Measurements from ENCODE around the gene SLC35F4. TPM values are rescaled to one million over a fixed set of nuclear protein-coding genes. Genes with fewer than 3 reads are reported as not detected.

The SLC35F4 gene
- total RNA-seq, 1 donor from 2014 or later = not detected

DNA sequence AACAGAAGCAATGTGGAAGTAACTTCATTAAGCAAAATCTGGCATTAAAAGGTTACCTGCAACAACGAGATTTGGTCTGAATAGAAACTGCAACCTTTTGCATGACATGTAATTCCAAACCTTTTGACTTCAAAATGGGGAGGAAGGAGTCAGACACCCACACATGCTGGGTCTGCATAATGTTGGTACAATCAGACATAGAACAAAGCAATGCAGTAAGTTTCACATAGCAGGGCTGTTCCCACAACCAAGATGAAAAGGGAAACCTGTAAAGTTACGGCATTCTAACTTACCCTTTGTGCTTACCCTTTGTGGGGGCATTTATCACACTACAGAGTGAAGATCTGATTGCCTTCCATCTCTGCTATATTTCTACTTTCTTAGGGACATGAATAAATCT, 10.1 kb upstream of the SLC35F4 start:
- no peaks in the 10 kb centered on the region for H3K27me3 Mint-ChIP-seq (ENCODE audit: unreplicated experiment)
- H3K9me3 Mint-ChIP-seq (ENCODE audit: unreplicated experiment) = no peaks in the 10 kb centered on the region
- no peak overlapping the region for H3K27ac Mint-ChIP-seq (ENCODE audit: unreplicated experiment)
- no peak overlapping the region for H3K4me3 Mint-ChIP-seq (ENCODE audit: unreplicated experiment)
- no peaks in the 10 kb centered on the region for H3K4me1 Mint-ChIP-seq (ENCODE audit: low read depth, unreplicated experiment)
- TF ChIP-seq, protein P1, sequence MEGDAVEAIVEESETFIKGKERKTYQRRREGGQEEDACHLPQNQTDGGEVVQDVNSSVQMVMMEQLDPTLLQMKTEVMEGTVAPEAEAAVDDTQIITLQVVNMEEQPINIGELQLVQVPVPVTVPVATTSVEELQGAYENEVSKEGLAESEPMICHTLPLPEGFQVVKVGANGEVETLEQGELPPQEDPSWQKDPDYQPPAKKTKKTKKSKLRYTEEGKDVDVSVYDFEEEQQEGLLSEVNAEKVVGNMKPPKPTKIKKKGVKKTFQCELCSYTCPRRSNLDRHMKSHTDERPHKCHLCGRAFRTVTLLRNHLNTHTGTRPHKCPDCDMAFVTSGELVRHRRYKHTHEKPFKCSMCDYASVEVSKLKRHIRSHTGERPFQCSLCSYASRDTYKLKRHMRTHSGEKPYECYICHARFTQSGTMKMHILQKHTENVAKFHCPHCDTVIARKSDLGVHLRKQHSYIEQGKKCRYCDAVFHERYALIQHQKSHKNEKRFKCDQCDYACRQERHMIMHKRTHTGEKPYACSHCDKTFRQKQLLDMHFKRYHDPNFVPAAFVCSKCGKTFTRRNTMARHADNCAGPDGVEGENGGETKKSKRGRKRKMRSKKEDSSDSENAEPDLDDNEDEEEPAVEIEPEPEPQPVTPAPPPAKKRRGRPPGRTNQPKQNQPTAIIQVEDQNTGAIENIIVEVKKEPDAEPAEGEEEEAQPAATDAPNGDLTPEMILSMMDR (IDR thresholded peaks at IDR 0.05; ENCODE audit: partially characterized antibody, unreplicated experiment) = no peak
- no peak for DNase-seq
- H3K36me3 Mint-ChIP-seq (ENCODE audit: unreplicated experiment) = no peaks in the 10 kb centered on the region

DNA sequence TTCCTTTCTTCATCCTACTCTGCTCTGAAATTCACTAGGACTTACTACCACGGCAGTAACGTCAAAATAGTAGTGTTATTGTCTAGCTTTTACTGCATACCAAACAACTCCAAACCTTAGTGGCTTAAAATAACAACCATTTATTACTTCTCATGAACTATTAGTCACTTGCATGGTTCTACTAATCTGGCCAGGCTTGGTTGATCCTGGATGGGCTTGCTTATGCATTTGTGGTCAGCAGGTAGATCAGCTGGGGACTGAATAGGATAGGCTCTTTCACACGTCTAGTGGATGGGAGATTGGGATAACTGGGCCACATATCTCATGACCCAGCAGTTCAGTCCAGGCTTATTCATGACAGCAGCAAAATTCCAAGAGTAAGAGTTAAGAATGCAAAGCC, 9.4 kb upstream of the SLC35F4 start:
- TF ChIP-seq, protein P1 (IDR thresholded peaks at IDR 0.05; ENCODE audit: partially characterized antibody, unreplicated experiment) = no peak
- Mint-ChIP-seq H3K4me3 (ENCODE audit: unreplicated experiment) (no peak overlapping the region), H3K4me1 (ENCODE audit: low read depth, unreplicated experiment) (no peaks in the 10 kb centered on the region), H3K36me3 (ENCODE audit: unreplicated experiment) (no peaks in the 10 kb centered on the region), H3K9me3 (ENCODE audit: unreplicated experiment) (no peaks in the 10 kb centered on the region), H3K27ac (ENCODE audit: unreplicated experiment) (no peak overlapping the region), H3K27me3 (ENCODE audit: unreplicated experiment) (no peaks in the 10 kb centered on the region)
- no peak for DNase-seq

DNA sequence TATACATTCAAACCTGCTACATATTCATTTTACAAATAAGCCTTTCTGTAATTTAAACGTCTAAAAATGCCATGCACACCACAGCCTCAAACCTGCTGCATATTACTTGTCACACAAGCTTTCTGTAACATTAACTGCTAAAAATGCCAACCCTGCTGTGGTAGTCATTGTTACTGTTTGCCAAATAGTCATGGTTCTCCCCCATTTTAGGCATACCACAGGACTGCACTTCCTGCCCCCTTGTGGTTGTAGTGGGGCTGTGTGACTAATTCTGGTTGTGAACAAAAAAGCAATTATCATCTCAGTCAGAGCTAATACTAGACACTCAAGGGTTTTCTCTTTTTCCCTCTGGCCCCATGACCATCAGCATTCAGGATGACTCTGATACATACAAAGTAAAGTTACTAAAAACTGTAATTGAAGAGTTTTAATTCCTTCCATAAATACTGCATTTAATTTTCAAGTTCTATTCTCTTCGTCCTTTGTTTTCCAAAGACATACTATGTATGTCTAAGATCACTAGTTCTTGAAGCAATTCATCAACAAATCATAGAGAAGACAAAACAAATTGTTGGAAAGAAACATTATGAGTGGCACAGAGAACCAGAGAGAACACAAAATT, 5.7 kb upstream of the SLC35F4 start:
- no peak overlapping the region for H3K27ac Mint-ChIP-seq (ENCODE audit: unreplicated experiment)
- no peaks in the 10 kb centered on the region for H3K4me1 Mint-ChIP-seq (ENCODE audit: low read depth, unreplicated experiment)
- H3K27me3 Mint-ChIP-seq (ENCODE audit: unreplicated experiment) = peaks cover 2% of the 10 kb centered on the region
- H3K36me3 Mint-ChIP-seq (ENCODE audit: unreplicated experiment) = no peaks in the 10 kb centered on the region
- peak; percentile 56 for DNase-seq
- H3K9me3 Mint-ChIP-seq (ENCODE audit: unreplicated experiment) = no peaks in the 10 kb centered on the region
- H3K4me3 Mint-ChIP-seq (ENCODE audit: unreplicated experiment) = no peak overlapping the region
- TF ChIP-seq, protein P1 (IDR thresholded peaks at IDR 0.05; ENCODE audit: partially characterized antibody, unreplicated experiment) = peak; percentile 81

DNA sequence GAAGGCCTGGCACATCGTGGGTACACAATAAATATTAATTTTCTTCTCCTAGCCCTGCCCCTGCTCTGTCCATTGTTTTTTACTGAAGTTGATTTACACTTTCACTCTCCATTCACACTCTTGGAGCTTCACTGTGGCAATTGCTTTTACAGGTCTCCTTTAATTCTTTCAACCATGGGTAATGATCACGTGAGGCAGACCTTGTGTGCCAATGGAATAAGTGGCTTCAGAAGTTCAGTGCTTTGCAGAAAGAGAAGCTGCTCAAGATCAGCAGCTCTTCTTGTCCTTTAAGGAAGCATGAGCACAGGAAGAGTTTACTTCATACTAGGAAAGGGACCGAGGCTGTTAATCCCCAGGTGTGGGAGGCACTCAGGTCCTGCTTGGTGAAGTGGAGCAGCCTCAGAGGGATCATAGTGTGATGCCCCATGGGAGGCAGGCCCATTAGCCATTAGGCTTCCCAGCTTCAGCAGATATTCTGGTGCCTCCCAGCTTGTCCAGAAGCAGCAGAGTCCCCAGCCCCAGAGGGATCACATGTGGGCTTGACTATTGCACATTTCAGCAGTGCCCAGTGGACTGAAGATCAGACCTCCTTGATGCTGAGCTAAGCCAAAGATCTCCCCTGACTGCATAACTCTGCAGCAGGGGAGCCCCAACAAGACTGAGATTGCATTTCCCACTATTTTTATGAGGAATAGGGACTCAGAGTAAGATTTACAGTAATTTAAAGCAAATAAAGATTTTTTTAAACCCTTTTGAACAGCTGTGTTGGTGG, 5.0 kb upstream of the SLC35F4 start:
- Mint-ChIP-seq H3K27ac (ENCODE audit: unreplicated experiment) (no peak overlapping the region), H3K27me3 (ENCODE audit: unreplicated experiment) (peaks cover 3% of the 10 kb centered on the region), H3K4me3 (ENCODE audit: unreplicated experiment) (no peak overlapping the region), H3K9me3 (ENCODE audit: unreplicated experiment) (no peaks in the 10 kb centered on the region), H3K36me3 (ENCODE audit: unreplicated experiment) (no peaks in the 10 kb centered on the region), H3K4me1 (ENCODE audit: low read depth, unreplicated experiment) (no peaks in the 10 kb centered on the region)
- TF ChIP-seq, protein P1 (IDR thresholded peaks at IDR 0.05; ENCODE audit: partially characterized antibody, unreplicated experiment) = no peak
- DNase-seq = peak; percentile 18

DNA sequence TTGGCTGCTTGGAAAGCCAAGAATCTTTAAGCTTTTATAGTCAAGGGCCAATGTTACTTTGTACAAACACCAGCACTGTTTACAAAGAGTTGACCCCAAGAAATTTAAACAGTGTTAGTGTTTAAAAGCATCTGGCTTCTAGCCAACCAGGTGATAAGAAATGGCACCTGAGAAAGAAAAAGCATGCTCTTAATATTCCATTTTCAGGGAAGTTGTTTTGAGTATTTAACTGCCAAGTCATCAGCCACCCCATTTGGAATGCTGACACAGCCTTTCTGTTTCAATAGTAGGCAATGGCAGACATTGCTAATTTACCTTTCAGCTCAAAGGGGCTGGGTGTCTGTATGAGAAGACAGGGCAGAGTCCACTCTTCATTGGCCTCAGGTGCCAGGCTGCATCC, 3.7 kb upstream of the SLC35F4 start:
- peaks cover 5% of the 10 kb centered on the region for H3K27me3 Mint-ChIP-seq (ENCODE audit: unreplicated experiment)
- H3K4me1 Mint-ChIP-seq (ENCODE audit: low read depth, unreplicated experiment) = no peaks in the 10 kb centered on the region
- no peaks in the 10 kb centered on the region for H3K36me3 Mint-ChIP-seq (ENCODE audit: unreplicated experiment)
- TF ChIP-seq, protein P1 (IDR thresholded peaks at IDR 0.05; ENCODE audit: partially characterized antibody, unreplicated experiment) = no peak
- H3K4me3 Mint-ChIP-seq (ENCODE audit: unreplicated experiment) = no peak overlapping the region
- DNase-seq = no peak
- no peaks in the 10 kb centered on the region for H3K9me3 Mint-ChIP-seq (ENCODE audit: unreplicated experiment)
- H3K27ac Mint-ChIP-seq (ENCODE audit: unreplicated experiment) = no peak overlapping the region
